GM18508 (cell line): Measurements from ENCODE around the gene ARHGAP26.

Source experiments
- ATAC-seq: cut with Tn5 transposase; IDR thresholded peaks from one replicate; pipeline ENCODE4 v1.9.1; 2021; ENCODE audit warnings: moderate number of reproducible peaks; ENCODE audit not compliant: insufficient read depth, unreplicated experiment

ARHGAP26 gene

GRCh38 chr5:143041972-143042770, 272.0 kb downstream of the ARHGAP26 start:
- ATAC-seq, result no peak

GRCh38 chr5:143044265-143044664, 274.1 kb downstream of the ARHGAP26 start:
- ATAC-seq, result no peak

GRCh38 chr5:143045062-143045461, 274.9 kb downstream of the ARHGAP26 start:
- ATAC-seq, result no peak

DNA sequence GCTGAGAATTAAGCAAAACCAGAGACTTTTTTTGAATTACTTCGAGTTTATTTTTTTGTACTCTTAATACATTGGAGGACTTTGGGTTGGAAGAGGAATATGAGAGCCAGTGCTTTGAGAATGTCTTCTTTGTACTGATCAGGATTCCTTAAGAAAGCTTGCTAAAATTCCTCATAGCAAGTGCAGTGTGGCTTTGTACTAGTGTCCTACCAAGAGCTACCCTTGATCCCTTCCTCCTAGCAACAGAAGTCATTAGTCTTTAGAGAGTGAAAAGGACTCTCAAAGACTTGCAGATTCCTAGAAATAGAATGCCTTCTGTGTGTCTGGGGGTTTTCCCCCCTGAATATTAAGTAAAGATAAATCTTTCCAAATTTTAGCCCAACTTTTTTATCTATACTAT, 276.1 kb downstream of the ARHGAP26 start:
- no peak for ATAC-seq

- ATAC-seq, result no peak
These were observed 276.9 kb downstream of the ARHGAP26 start for GRCh38 chr5:143047091-143047490.

- ATAC-seq, result no peak
These were observed 280.0 kb downstream of the ARHGAP26 start for GRCh38 chr5:143050183-143050582.

DNA sequence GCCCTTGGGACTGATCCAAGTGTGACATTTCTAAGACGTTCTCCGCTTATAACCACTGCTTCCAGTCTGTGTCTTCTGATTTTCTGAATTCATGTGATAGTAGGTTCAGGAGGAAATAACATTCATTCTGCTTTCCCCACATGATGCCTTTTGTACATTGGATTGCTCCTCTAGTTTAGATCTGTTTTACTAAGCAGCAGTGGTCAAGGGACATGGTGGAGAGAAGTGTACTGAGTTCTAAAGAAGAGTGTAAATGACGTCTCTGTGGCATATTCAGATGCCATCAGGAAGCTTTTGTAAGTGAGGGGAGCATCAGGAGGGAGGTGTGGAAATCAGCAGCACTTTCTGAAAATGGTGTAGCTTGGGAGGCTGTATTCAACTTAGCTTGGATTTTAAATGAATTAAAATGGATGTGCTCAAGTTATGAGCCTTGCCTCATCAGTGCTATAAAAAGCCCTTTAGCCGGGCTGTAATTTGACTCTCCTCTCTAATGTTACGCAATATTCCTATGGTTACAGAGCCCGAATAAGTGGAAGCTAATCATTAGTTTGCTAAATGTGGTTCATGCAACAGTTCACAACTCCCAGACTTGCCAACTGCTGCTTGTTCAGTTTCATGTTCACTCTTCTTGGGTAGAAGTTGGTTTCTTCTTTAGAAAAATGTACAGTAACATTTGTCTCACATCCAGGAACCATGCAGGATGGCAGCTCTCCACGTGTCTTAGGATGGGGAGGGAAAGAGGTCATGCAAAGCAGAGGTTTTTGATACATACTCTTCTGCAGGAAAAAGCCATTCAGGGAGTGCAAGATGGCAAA, 281.3 kb downstream of the ARHGAP26 start:
- ATAC-seq, result no peak

DNA sequence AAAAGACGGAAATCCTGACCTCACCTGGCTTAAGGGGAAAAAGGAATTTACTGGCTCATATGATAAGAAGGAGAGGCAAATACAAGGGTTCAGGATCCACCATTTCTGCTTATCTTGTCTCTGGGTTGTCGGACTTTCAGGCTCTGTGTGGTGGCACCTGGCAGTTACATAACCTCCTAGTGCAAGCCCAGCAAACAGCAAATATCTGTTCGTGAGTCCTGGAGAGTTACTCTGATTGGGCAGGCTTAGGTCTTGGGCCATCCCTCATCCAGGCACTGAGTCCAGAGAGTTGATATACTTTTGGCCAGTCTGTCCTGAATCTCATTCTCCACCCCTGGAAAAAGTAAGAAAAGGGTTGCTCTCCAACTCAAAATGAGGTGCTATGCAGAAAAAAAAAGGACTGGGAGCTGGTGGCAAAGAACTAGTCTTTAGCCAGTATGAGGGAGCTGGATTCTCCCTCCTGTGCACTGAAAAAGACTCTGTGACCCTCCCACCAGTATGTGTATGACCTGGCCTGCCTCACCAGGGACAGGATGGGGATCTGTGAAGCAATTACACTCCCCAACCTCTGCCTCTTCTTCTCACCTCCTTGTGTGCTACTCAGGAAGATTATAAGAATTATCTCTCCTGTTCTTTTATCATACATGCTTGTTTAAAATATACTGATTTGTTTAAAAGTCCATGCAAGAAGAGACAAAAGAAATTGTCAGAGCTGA, 282.9 kb downstream of the ARHGAP26 start:
- no peak for ATAC-seq

DNA sequence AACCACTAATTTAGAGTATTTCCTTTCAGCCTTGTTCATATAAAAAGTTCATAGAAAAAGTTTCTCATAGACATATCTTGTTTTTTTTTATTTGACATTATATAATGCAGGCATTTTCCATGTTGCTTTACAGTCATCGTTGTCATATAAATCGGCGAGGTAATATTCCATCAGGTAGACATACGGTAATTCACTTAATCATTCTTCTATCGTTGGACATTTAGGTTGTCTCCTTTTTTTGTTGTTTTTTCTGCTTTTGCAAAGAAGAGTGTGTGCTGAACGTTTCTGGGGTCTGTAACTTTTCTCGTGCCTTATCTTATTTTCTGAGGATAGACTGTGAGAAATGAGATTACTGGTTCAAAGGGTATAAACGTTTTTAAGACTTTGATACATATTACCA, 283.6 kb downstream of the ARHGAP26 start:
- no peak for ATAC-seq

- ATAC-seq, result peak; percentile 44
These were observed 284.3 kb downstream of the ARHGAP26 start for GRCh38 chr5:143054480-143054941.

GRCh38 chr5:143055596-143056338, 285.6 kb downstream of the ARHGAP26 start:
- no peak for ATAC-seq

DNA sequence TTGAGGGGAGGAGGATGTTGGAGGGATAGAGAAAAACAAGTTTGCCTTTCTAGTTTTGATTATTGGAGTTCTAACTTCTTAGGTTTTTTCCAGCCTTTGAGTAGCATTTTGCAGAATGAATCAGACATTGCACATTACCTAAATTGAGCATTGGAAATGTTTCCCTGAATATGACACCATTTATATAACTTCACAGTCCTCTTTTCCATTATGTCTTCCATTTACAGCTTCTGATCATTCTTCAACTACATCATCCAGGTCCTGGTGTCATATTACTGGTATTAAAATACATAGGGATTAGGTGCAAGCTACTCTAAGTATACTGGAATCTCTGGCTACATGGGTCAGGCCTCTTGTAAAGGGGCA, 286.1 kb downstream of the ARHGAP26 start:
- no peak for ATAC-seq

GRCh38 chr5:143056792-143057579, 286.8 kb downstream of the ARHGAP26 start:
- ATAC-seq, result no peak

DNA sequence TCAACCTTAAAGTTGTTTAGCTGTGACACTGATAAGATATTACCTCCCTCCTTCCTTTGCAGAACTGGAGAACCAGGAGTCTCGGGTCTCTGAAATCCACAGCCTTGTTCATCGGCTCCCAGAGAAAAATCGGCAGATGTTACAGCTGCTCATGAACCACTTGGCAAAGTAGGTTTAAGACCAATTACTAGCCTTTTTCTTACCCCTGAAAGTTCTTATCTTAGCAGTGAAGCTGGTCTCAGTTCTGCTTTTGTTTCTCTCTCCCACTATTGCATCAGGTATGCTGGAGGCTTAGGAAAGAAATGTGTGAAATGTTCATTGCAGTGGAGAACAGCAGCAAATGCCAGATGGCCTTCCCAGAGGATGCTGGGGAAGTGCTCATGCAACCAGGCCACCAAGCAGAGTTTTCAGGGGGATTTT, 287.4 kb downstream of the ARHGAP26 start:
- no peak for ATAC-seq

GRCh38 chr5:143059355-143059754, 289.2 kb downstream of the ARHGAP26 start:
- ATAC-seq, result no peak

DNA sequence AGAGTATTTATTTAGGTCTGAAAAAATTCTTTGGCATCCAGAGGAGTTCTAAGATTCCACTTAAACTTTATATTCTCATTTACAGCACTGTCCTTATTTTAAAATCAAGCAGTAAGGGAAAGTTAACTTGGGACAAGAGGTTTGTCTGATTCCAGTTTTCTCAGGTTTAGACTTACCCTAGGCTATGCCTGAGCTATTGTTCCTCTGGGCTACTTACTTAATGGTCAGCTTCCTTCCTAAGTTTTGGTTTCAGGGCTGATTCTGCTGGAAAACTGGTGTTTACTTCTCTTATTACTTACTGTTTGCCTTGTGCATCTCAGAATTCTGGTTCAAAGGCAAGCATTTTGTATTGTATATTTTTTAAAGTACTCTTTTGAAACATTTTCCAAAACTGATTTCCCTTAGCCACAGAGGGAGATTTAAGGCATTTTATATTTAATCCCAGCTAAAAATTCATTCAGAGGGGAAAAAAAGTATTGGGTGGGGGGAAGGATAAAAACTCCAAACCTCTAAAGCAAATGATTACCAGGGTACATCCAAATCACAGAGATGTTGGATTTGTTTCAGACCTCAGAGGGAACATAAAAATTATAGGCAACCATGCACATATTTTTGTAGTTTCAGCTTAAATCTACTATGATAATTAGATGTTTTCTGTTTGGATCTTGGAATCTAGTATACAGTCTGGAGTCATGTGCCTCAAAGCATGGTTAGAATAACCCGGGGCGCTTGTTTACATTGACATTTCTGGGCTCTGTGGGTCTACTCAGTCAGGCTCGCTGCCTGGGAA, 290.0 kb downstream of the ARHGAP26 start:
- no peak for ATAC-seq

DNA sequence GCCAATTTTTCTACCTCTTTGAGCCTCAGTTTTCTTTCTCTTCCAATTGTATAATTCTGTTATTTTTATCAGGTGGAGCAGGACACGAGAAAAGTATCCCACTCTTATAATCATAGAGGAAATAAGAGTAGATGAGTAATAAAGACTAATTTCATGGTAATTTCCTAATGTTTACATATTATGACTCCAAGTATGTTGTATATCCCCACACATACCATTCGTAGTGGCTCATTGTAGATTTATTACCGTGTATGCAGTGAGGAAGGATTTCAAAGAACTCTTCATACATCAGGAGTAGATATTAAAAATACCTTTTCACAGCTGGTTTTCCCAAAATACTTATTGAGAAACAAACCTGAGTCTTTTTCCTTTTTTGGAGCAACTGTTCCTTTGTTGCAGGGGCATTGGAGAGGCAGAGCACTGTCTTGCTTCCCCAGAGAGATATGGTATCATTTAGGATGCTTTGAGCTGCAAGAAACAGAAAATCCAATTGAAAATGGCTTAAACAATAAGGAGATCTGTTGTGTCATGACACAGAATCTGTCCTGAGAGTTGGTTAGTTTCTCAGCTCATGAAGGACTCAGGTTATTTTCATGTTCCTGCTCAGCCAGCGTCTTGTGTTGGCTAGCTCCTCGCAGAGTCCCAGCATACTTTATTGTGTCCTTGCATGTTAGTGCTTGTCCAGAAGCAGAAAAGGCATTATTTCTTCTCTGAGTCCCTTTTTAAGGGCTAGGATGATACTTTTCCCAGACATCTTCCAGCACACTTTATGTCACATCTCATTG, 291.2 kb downstream of the ARHGAP26 start:
- no peak for ATAC-seq

- ATAC-seq, result no peak
These were observed 292.2 kb downstream of the ARHGAP26 start for GRCh38 chr5:143062379-143062778.
